Chondrocyte (in vitro differentiated cells): ENCODE measurements around the gene SPDYA. TPM values are rescaled to one million over a fixed set of nuclear protein-coding genes. Genes with fewer than 3 reads are reported as not detected.

Experiments
- DNase-seq: peaks from one replicate; pipeline ENCODE4 v3.0.0; 2021; ENCODE audit warnings: mixed read lengths, low spot score
- H3K27ac Mint-ChIP-seq: one replicate; pipeline ENCODE4 v1.8.0; 2021; ENCODE audit warnings: mild to moderate bottlenecking, moderate library complexity, mixed read lengths; ENCODE audit not compliant: unreplicated experiment
- H3K27me3 Mint-ChIP-seq: 2 replicates; pipeline ENCODE4 v1.8.0; 2021; ENCODE audit warnings: low read depth, mixed read lengths
- H3K36me3 Mint-ChIP-seq: 2 replicates; pipeline ENCODE4 v1.8.0; 2021; ENCODE audit warnings: low read depth, mixed read lengths
- H3K4me1 Mint-ChIP-seq: 2 replicates; pipeline ENCODE4 v1.8.0; 2021; ENCODE audit warnings: low read depth, mild to moderate bottlenecking, mixed read lengths
- H3K4me3 Mint-ChIP-seq: one replicate; pipeline ENCODE4 v1.8.0; 2021; ENCODE audit warnings: mild to moderate bottlenecking, moderate library complexity, mixed read lengths; ENCODE audit not compliant: unreplicated experiment
- H3K9me3 Mint-ChIP-seq: 2 replicates; pipeline ENCODE4 v1.8.0; 2021; ENCODE audit warnings: low read depth, mixed read lengths
- total RNA-seq: library from RNA; stranded (reverse); gene quantifications from 3 replicates; pipeline ENCODE4 v1.2.1, GENCODE V29; 2021
- TF ChIP-seq, protein P1 (sequence below): fragments of 200-600 bp; sonication (generic); IDR thresholded peaks from 2 replicates; pipeline ENCODE4 v1.5.0; 2021; ENCODE audit warnings: antibody characterized with exemption, mild to moderate bottlenecking, moderate library complexity

The SPDYA gene
- total RNA-seq, 1 donor from 2014 or later = 1.6 TPM

DNA sequence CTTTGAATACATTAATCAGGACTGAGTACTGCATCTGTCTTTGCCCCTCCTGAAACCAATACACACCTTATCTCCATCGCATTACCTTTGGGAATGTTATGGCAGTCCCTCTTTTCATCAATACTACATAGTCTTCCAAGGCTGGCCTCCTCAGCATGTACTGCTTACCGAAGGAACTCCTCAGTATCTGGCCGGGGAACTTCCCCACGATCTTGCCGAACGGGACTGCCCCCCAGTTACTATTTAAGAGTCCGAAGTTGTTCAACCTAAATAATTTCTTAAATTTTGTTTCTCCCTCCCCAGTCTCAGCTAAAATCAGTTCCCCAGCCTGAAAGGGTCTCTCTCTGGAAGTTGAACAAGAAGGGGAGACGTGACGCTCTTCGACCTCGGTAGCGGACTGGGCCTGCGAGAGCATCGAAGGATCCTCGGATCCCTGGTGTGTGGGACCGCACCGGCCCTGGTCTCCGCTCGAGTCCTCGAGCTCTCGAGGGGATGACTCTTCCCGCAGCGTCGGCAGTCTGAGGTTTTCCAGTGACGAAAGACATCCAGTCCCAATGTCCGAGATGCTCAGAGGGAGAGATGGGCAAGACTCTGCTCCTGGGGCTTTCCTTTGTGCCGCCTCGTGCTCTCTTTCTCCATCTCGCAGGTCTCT, 59.0 kb downstream of the SPDYA start:
- TF ChIP-seq, protein P1, sequence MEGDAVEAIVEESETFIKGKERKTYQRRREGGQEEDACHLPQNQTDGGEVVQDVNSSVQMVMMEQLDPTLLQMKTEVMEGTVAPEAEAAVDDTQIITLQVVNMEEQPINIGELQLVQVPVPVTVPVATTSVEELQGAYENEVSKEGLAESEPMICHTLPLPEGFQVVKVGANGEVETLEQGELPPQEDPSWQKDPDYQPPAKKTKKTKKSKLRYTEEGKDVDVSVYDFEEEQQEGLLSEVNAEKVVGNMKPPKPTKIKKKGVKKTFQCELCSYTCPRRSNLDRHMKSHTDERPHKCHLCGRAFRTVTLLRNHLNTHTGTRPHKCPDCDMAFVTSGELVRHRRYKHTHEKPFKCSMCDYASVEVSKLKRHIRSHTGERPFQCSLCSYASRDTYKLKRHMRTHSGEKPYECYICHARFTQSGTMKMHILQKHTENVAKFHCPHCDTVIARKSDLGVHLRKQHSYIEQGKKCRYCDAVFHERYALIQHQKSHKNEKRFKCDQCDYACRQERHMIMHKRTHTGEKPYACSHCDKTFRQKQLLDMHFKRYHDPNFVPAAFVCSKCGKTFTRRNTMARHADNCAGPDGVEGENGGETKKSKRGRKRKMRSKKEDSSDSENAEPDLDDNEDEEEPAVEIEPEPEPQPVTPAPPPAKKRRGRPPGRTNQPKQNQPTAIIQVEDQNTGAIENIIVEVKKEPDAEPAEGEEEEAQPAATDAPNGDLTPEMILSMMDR = peak; percentile 2
- peaks cover 36% of the 10 kb centered on the region for H3K4me1 Mint-ChIP-seq
- peaks cover under 1% of the 10 kb centered on the region for H3K27me3 Mint-ChIP-seq
- peak overlapping the region; percentile 98 for H3K27ac Mint-ChIP-seq
- no peaks in the 10 kb centered on the region for H3K36me3 Mint-ChIP-seq
- H3K9me3 Mint-ChIP-seq = no peaks in the 10 kb centered on the region
- H3K4me3 Mint-ChIP-seq = peak overlapping the region; percentile 98
- peak; percentile 62 for DNase-seq

DNA sequence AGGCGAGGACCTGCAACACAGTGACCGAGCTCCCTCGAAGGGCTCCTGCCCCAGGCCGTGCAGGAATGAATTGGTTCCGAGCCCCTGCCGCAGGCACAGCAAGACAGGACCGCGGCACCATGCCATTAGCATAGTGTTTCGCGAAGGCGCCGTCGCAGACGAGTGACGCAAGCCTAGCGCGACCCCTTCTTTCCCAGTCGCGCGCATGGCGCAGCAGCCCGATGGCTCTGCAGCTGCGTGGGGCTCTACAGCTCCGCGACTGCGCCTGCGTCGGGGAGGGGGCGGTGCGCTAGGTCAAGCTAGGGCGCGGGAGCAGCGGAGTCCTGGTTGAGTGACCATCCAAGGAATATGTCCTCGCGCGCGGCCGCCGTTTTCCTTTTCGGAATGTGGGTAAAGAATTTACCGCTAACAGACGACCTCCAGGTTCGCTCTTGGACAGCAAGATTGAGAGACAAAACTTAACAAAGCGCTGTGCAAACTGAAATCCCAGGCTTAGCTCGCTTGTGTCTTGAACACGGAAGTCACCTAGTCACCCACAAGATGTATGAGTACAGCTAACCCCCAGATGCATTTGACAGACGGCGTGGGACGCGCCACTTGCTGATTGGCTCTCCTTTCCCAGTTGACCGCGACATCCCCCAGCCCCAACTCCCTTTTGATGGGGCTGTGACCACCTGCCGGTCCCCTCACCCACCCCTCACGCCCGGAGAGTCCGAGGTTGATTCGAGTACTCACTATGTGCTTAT, 59.7 kb downstream of the SPDYA start, which contains the start of gene TRMT61B:
TSS of gene TRMT61B (minus strand) at position 164 of the 746 bp plus-strand sequence. CDS start at position 132, 32 bp downstream.
- peaks cover 32% of the 10 kb centered on the region for H3K4me1 Mint-ChIP-seq
- H3K27ac Mint-ChIP-seq = peak within 1 kb of the TSS; percentile 98
- H3K4me3 Mint-ChIP-seq = peak within 1 kb of the TSS; percentile 98
- no peaks in the 10 kb centered on the region for H3K36me3 Mint-ChIP-seq
- peaks cover 5% of the 10 kb centered on the region for H3K27me3 Mint-ChIP-seq
- TF ChIP-seq, protein P1 = no peak
- DNase-seq = peak; percentile 99
- no peaks in the 10 kb centered on the region for H3K9me3 Mint-ChIP-seq

DNA sequence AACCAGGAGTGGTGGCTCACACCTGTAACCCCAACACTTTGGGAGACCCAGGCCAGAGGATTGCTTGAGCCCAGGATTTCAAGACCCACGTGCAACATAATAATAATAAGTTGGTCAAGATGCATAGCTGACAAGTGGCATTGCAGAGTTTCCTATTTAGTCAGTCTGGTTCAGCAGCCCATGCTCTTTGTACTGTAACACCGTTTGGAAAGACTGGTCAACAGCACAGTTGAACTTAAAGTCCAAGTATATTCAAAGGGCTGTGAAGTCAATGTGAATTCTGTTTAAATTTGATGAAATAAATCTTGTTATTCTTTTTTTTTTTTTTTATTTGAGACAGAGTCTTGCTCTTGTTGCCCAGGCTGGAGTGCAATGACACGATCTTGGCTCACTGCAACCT, 61.0 kb downstream of the SPDYA start:
- H3K4me3 Mint-ChIP-seq = no peak overlapping the region

DNA sequence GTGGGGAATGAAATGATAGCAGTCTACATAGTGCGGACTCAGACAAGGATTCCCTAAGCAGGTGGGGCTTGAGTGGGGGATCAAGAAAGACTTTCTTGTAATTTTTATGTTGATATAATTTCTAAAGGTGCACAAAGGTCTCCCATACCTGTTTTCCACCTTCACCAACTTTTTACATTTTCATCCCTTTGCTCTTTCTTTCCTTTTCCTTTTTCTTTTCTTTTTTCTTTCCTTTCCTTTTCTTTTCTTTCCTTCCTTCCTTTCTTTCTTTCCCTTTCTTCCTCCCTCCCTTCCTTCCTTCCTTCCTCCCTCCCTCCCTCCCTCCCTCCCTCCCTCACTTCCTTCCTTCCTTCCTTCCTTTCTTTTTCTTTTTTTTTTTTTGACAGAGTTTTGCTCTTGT, 69.6 kb downstream of the SPDYA start:
- H3K36me3 Mint-ChIP-seq = no peaks in the 10 kb centered on the region
- TF ChIP-seq, protein P1 = no peak
- H3K9me3 Mint-ChIP-seq = no peaks in the 10 kb centered on the region
- H3K4me3 Mint-ChIP-seq = no peak overlapping the region
- H3K4me1 Mint-ChIP-seq = no peaks in the 10 kb centered on the region
- H3K27ac Mint-ChIP-seq = no peak overlapping the region
- peaks cover 21% of the 10 kb centered on the region for H3K27me3 Mint-ChIP-seq
- DNase-seq = no peak

More for the DNA sequence above, 61.0 kb downstream of the SPDYA start:
- Mint-ChIP-seq H3K27ac (no peak overlapping the region), H3K4me1 (peaks cover 31% of the 10 kb centered on the region), H3K36me3 (no peaks in the 10 kb centered on the region), H3K9me3 (no peaks in the 10 kb centered on the region), H3K27me3 (peaks cover 16% of the 10 kb centered on the region)
- TF ChIP-seq, protein P1 = no peak
- no peak for DNase-seq

DNA sequence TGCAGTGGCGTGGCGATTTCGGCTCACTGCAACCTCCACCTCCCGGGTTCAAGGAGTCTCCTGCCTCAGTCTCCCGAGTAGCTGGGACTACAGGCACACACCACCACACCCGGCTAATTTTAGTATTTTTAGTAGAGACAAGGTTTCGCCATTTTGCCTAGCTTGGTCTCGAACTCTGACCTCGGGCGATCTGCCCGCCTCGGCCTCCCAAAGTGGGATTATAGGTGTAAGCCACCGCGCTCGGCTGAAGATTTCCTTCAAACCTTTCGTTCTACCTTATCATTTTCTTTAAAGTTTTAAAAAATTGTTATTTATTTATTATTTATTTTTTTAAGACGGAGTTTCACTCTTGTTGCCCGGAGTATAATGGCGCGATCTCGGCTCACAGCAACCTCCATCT, 82.9 kb downstream of the SPDYA start:
- no peak overlapping the region for H3K27ac Mint-ChIP-seq
- H3K36me3 Mint-ChIP-seq = no peaks in the 10 kb centered on the region
- peaks cover 31% of the 10 kb centered on the region for H3K4me1 Mint-ChIP-seq
- no peaks in the 10 kb centered on the region for H3K27me3 Mint-ChIP-seq
- no peak for DNase-seq
- H3K9me3 Mint-ChIP-seq = no peaks in the 10 kb centered on the region
- TF ChIP-seq, protein P1 = no peak
- H3K4me3 Mint-ChIP-seq = peak overlapping the region; percentile 26
